ENCODE measurements around the gene ABI2. TPM values are rescaled to one million over a fixed set of nuclear protein-coding genes. Genes with fewer than 3 reads are reported as not detected.

The ABI2 gene
- total and polyA plus RNA-seq, 2 of the 4 experiments (the other 2 are of a cell fraction), result 35.7 to 54.0 TPM

DNA sequence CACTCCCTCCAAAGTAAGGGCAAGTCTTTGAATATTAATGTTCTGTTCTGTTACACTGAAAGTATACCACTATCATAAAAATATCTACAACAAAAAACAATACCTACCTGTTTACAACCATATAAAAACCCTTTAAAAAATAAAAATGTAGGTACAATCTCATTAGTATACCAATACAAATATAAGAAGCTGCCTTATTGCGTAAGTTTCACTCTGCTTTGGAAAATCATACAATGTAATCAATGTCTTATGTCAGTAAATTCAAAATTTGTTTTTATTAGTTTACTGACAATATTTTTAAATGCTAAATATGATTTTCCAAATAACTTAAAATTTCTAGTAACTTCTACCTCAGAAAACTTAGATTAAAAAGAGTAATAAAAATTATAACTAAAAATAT lies 134.1 kb downstream of the ABI2 start:
- Histone ChIP-seq H3K23ac (ENCODE audit: low read depth, low read length) (no peak overlapping the region), H2BK20ac (ENCODE audit: low read depth, low read length) (no peak overlapping the region), H2AK9ac (replicated peaks; ENCODE audit: low read depth, low read length, poor library complexity) (no peak overlapping the region), H3K9ac (ENCODE audit: low read depth, low read length) (no peak overlapping the region), H4K8ac (ENCODE audit: low read depth in 2 of 2, low read length in 2 of 2) (no peak overlapping the region; a peak in 1 of 4 replicates), H3K27ac (ENCODE audit: insufficient read depth, low read length) (no peak overlapping the region), H3K9me1 (ENCODE audit: insufficient read depth, low read length) (peaks cover 3% of the 10 kb centered on the region; the same call in 1 of the 2 replicates), H2BK5ac (ENCODE audit: low read depth, low read length, poor library complexity, severe bottlenecking) (no peak overlapping the region), H4K5ac (ENCODE audit: low read depth, low read length) (no peak overlapping the region), H3K9me3 (ENCODE audit: control insufficient read depth, insufficient read depth, low read length) (no peaks in the 10 kb centered on the region), H2AFZ (replicated peaks; ENCODE audit: low read length, poor library complexity) (no peak overlapping the region), H3K27me3 (ENCODE audit: control insufficient read depth, insufficient read depth, low read length) (no peaks in the 10 kb centered on the region), H3K4me1 (ENCODE audit: control insufficient read depth, insufficient read depth, low read length) (no peaks in the 10 kb centered on the region), H2AK5ac (ENCODE audit: low read depth, low read length) (no peak overlapping the region), H3K4ac (ENCODE audit: low read depth, low read length) (no peak overlapping the region), H4K91ac (ENCODE audit: insufficient read depth, low read depth, low read length) (no peak overlapping the region), H3K18ac (ENCODE audit: low read depth, low read length) (no peak overlapping the region), H3K4me3 (ENCODE audit: insufficient read depth, low read depth, low read length) (no peak overlapping the region), H4K20me1 (ENCODE audit: insufficient read depth, low read length) (no peaks in the 10 kb centered on the region), H3K56ac (ENCODE audit: extremely low read depth, insufficient read depth, low read length) (no peak overlapping the region), H3K14ac (replicated peaks; ENCODE audit: low read depth, low read length) (no peak overlapping the region), H3K36me3 (ENCODE audit: control insufficient read depth, insufficient read depth, low read length) (peaks cover 12% of the 10 kb centered on the region), H3K4me2 (ENCODE audit: low read depth, low read length) (no peak overlapping the region), H2BK120ac (ENCODE audit: low read depth, low read length) (no peak overlapping the region), H2BK15ac (ENCODE audit: low read depth, low read length) (no peak overlapping the region), H3K79me1 (ENCODE audit: low read depth in 1 of 2, low read length in 2 of 2) (peaks cover 7 to 15% of the 10 kb centered on the region in 2 experiments; a peak in 3 of 4 replicates)
- no peak for ATAC-seq (ENCODE audit: low read depth)
- no CpG with 5 or more reads among the region's 1 CpG for WGBS, 2 experiments (ENCODE audit: extremely low coverage in 2 of 2, insufficient read length in 1 of 2)
- no peak for DNase-seq
- no TSS peak for BruUV-seq (replicated peaks)
- CTCF ChIA-PET, result no interaction called here
- intact Hi-C loops (cut with micrococcal nuclease), result no loop called here
- POLR2A ChIA-PET (ENCODE audit: unreplicated experiment), result no interaction called here
- peak; percentile 90 for TF ChIP-seq CEBPB (IDR thresholded peaks at IDR 0.05; ENCODE audit: low read depth, low read length)
- TF ChIP-seq, protein P1, sequence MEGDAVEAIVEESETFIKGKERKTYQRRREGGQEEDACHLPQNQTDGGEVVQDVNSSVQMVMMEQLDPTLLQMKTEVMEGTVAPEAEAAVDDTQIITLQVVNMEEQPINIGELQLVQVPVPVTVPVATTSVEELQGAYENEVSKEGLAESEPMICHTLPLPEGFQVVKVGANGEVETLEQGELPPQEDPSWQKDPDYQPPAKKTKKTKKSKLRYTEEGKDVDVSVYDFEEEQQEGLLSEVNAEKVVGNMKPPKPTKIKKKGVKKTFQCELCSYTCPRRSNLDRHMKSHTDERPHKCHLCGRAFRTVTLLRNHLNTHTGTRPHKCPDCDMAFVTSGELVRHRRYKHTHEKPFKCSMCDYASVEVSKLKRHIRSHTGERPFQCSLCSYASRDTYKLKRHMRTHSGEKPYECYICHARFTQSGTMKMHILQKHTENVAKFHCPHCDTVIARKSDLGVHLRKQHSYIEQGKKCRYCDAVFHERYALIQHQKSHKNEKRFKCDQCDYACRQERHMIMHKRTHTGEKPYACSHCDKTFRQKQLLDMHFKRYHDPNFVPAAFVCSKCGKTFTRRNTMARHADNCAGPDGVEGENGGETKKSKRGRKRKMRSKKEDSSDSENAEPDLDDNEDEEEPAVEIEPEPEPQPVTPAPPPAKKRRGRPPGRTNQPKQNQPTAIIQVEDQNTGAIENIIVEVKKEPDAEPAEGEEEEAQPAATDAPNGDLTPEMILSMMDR (conservative IDR thresholded peaks at IDR 0.05; ENCODE audit: low read depth, low read length), result no peak
- in situ Hi-C loops (cut with MboI; ENCODE audit: low sequenced_read_pairs), result no loop called here
- dilution Hi-C loops (cut with HindIII; ENCODE audit: low sequenced_read_pairs, unreplicated experiment), result no loop called here
